K562 (cell line): ENCODE data around the gene ORM1. TPM values are rescaled to one million over a fixed set of nuclear protein-coding genes. Genes with fewer than 3 reads are reported as not detected.

Source experiments
- ATAC-seq: fragments of 200-7000 bp; cut with Tn5 transposase; 3 replicates; pipeline ENCODE4 v1.9.1; 2020; ENCODE audit warnings: moderate library complexity
- BruUV-seq: library from RNA; stranded (reverse); fragments of 400-500 nt; replicated peaks from 2 replicates; lab custom pipeline; 2021; lab: Mats Ljungman, UMichigan
- CTCF ChIA-PET: fragments of 300-600 bp; formaldehyde crosslinking; extraction: SDS; loops from one replicate; lab custom pipeline; 2021; ENCODE audit warnings: low intra/inter-chr PET ratio; lab: Yijun Ruan, JAX
- POLR2A ChIA-PET: fragments of 300-600, 350-650 bp; sonication (Branson Sonifier 250); formaldehyde crosslinking; extraction: SDS; loops from one replicate; lab custom pipeline; 2021; ENCODE audit warnings: antibody characterized with exemption, inconsistent platforms; lab: Yijun Ruan, JAX
- DNase-seq, 4 experiments: peaks; one replicate each; pipeline versions ENCODE4 v3.0.0 to v3.0.0-alpha.2; 2011 to 2018; ENCODE audit warnings: low spot score in 3 of 4, mixed read lengths in 3 of 4; ENCODE audit errors: extremely low read depth in 1 of 4
- FAIRE-seq: peaks from 2 replicates; lab custom pipeline; 2011; peaks lifted over from hg19 to GRCh38; lab: Jason Lieb, UNC
- H2AFZ ChIP-seq: 2 replicates; pipeline ENCODE4 v1.6.0; 2011; ENCODE audit warnings: low read depth, low read length, control low read depth, inconsistent platforms
- H3K27ac ChIP-seq: fragments of 200-600 bp; 3 replicates; pipeline ENCODE4 v1.8.0; 2011; ENCODE audit warnings: low read depth, mild to moderate bottlenecking, control low read depth, inconsistent platforms, low read length, moderate library complexity, mixed read lengths; ENCODE audit errors: extremely low read depth
- H3K27me3 ChIP-seq, 2 experiments: fragments of 300-600 bp in 1 of 2; 2 replicates in 1 of 2; 3 replicates in 1 of 2; pipeline versions ENCODE4 v1.6.0 to v1.8.0; 2011; ENCODE audit warnings: inconsistent platforms in 2 of 2, low read length in 2 of 2, mild to moderate bottlenecking in 1 of 2, mixed read lengths in 1 of 2, moderate library complexity in 1 of 2; ENCODE audit not compliant: control insufficient read depth in 2 of 2, insufficient read depth in 2 of 2
- H3K36me3 ChIP-seq: fragments of 300-600 bp; 3 replicates; pipeline ENCODE4 v1.8.0; 2011; ENCODE audit warnings: mild to moderate bottlenecking, low read length, inconsistent platforms; ENCODE audit not compliant: control insufficient read depth, insufficient read depth
- H3K4me1 ChIP-seq, 2 experiments: fragments of 200-600 bp in 1 of 2; replicated peaks in 1 of 2; 2 replicates in 1 of 2; 3 replicates in 1 of 2; pipeline versions ENCODE4 v1.5.1 to v1.8.0; 2011; ENCODE audit warnings: inconsistent platforms in 2 of 2, low read length in 2 of 2, mild to moderate bottlenecking in 1 of 2, mixed read lengths in 1 of 2, moderate library complexity in 1 of 2; ENCODE audit not compliant: control insufficient read depth in 2 of 2, insufficient read depth in 2 of 2
- H3K4me2 ChIP-seq: 2 replicates; pipeline ENCODE4 v1.6.1; 2011; ENCODE audit warnings: low read length, control low read depth, inconsistent platforms, mixed read lengths; ENCODE audit not compliant: insufficient read depth
- H3K4me3 ChIP-seq: fragments of 200-600 bp; sonication (generic), shearing (Covaris generic); 2 replicates; pipeline ENCODE4 v1.5.1; 2016; ENCODE audit warnings: control low read depth, inconsistent platforms
- H3K79me2 ChIP-seq: fragments of 200-600 bp; 3 replicates; pipeline ENCODE4 v1.8.0; 2011; ENCODE audit warnings: low read length, inconsistent platforms; ENCODE audit not compliant: control insufficient read depth, insufficient read depth
- H3K9ac ChIP-seq, 2 experiments: 2 replicates each; pipeline versions ENCODE4 v1.6.0 to v1.6.1; 2011; ENCODE audit warnings: low read depth in 2 of 2, low read length in 2 of 2, control low read depth in 1 of 2, inconsistent platforms in 1 of 2, mild to moderate bottlenecking in 1 of 2, mixed read lengths in 1 of 2; ENCODE audit not compliant: insufficient read depth in 1 of 2
- H3K9me1 ChIP-seq: one replicate; pipeline ENCODE4 v1.6.0; 2011; ENCODE audit warnings: inconsistent platforms, mild to moderate bottlenecking, low read length, moderate library complexity; ENCODE audit not compliant: control insufficient read depth, insufficient read depth
- H3K9me3 ChIP-seq: replicated peaks from 2 replicates; pipeline ENCODE4 v1.5.1; 2011; ENCODE audit warnings: low read depth, low read length, inconsistent platforms; ENCODE audit not compliant: control insufficient read depth, insufficient read depth
- H4K20me1 ChIP-seq: replicated peaks from 2 replicates; pipeline ENCODE4 v1.6.1; 2011; ENCODE audit warnings: low read length, inconsistent platforms, mixed read lengths; ENCODE audit not compliant: control insufficient read depth, insufficient read depth
- BCOR ChIP-seq: fragments of 450-650 bp; IDR thresholded peaks from 2 replicates; pipeline ENCODE4 v1.6.1; 2016
- BRD9 ChIP-seq: fragments of 450-650 bp; IDR thresholded peaks from 2 replicates; pipeline ENCODE4 v1.6.1; 2018; ENCODE audit warnings: low read depth; ENCODE audit not compliant: partially characterized antibody
- DDX20 ChIP-seq: fragments of 450-650 bp; IDR thresholded peaks from 2 replicates; pipeline ENCODE4 v1.6.1; 2016; ENCODE audit warnings: missing genetic modification characterization, low read depth, mild to moderate bottlenecking, missing compliant biosample characterization, moderate library complexity
- IFI16 ChIP-seq: fragments of 250-450 bp; sonication (Bioruptor Pico); IDR thresholded peaks from 2 replicates; pipeline ENCODE4 v2.1.2; 2022; ENCODE audit warnings: mild to moderate bottlenecking, inconsistent platforms
- KDM1A ChIP-seq, 2 experiments: fragments of 450-650 bp; IDR thresholded peaks; 2 replicates each; pipeline ENCODE4 v1.6.1; 2016; ENCODE audit warnings: mild to moderate bottlenecking in 2 of 2
- MLLT1 ChIP-seq, 2 experiments: fragments of 450-650 bp; IDR thresholded peaks; 2 replicates each; pipeline ENCODE4 v1.6.1; 2016
- NKRF ChIP-seq: fragments of 450-650 bp; IDR thresholded peaks from 2 replicates; pipeline ENCODE4 v1.6.1; 2016; ENCODE audit warnings: borderline replicate concordance
- RBM25 ChIP-seq: fragments of 200-400 bp; formaldehyde crosslinking; IDR thresholded peaks from 2 replicates; pipeline ENCODE4 v1.6.1; 2018; ENCODE audit warnings: low read length, low read depth, moderate library complexity; ENCODE audit not compliant: severe bottlenecking
- ZNF436 ChIP-seq: fragments of 250-450, 450-650 bp; sonication (Bioruptor Pico); formaldehyde crosslinking; IDR thresholded peaks from 2 replicates; pipeline ENCODE4 v1.7.0; 2020; ENCODE audit warnings: mild to moderate bottlenecking
- WGBS: fragments of 100-300 bp; shearing (Covaris generic); methylation state at CpG from one replicate; pipeline ENCODE4 v1.1.6; 2016; ENCODE audit warnings: low coverage, mixed read lengths; ENCODE audit not compliant: insufficient coverage; ENCODE audit errors: missing lambda C conversion rate; 5-methylcytosine and 5-hydroxymethylcytosine counted together
- in situ Hi-C: fragments of 300-500 bp; cut with MboI; formaldehyde crosslinking; loops from 4 replicates; pipeline ENCODE4 v1.15.0; 2018; ENCODE audit warnings: inconsistent platforms, mixed read lengths
- intact Hi-C: fragments of 100-400 bp; cut with micrococcal nuclease; formaldehyde crosslinking; loops from 2 replicates; pipeline ENCODE4 v1.14.2; 2022
- polyA plus RNA-seq, 8 experiments: library from polyadenylated mRNA; depleted of rRNA in 4 of 8; stranded (reverse) in 5 of 8; unstranded in 3 of 8; fragments of >200 nt; fragmentation: Nextera tagmentation in 2 of 8; fragmentation: Illumina TruSeq in 1 of 8; extraction: Ambion mirVana in 2 of 8; extraction: Trizol in 1 of 8; gene quantifications; 2 replicates each; pipeline versions ENCODE4 v1.2.1 to v1.2.3, GENCODE V29; 2011 to 2014; ENCODE audit warnings: inconsistent platforms in 1 of 8, missing spikeins in 1 of 8
- total RNA-seq, 7 experiments: library from RNA; depleted of rRNA in 6 of 7; stranded (reverse); fragments of >200 nt in 6 of 7; fragmentation: Illumina TruSeq in 2 of 7; extraction: Trizol in 2 of 7; gene quantifications; 2 replicates each; pipeline versions ENCODE4 v1.2.1 to v1.2.3, GENCODE V29; 2011 to 2021; ENCODE audit warnings: low replicate concordance in 1 of 7
- TF ChIP-seq, protein P1 (sequence below): fragments of 200-800 bp; sonication (Bioruptor generic); IDR thresholded peaks from 2 replicates; pipeline ENCODE4 v1.6.1; 2016; ENCODE audit warnings: missing genetic modification characterization, missing compliant biosample characterization
- TF ChIP-seq, protein P2 (sequence below): IDR thresholded peaks from 2 replicates; pipeline ENCODE4 v1.6.1; 2011; ENCODE audit not compliant: insufficient read length; ENCODE audit errors: extremely low read depth

The ORM1 gene
- total and polyA plus RNA-seq, 9 of the 15 experiments (the other 6 are each of a cell fraction or from before 2014, with no cell fraction given) = 2.9 TPM; not detected in 8

DNA sequence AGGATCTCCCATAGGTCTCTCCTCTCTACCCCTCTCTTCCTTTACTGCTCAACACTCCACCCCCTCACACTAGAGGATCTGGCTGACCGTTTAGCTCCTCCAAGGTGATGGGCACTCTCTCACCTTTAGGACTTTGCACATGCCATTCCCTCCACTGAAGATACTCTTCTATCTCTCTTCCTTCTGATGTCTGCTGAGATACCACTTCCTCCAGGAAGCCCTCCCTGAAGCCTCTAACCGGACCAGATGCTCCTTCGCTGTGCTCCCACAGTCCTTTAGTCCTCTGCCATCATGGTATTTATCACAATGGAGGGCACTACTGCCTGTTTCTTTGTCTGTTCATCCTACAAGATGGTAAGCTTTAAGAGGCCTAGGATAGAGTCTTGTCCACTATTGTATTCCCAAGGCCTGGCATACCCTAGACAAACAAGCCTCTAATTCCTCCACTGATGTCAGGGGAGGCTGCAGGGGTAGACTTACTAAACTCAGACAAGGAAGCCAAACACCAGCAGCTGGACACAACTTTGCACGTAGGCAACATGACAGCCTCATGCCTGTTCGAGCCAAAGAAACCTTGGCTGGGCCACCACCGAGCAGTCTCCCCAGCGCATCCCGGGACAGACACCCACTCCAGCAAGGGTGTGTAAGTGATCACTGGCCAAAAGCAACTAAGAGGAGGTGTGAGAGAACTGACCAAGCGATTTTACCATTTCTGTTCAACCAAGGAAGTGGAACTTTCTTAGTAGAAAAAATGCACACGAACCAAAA is 27.0 kb downstream of the ORM1 start:
- H3K27me3 ChIP-seq = no peaks in the 10 kb centered on the region
- in situ Hi-C loops (no loop called here), intact Hi-C loops (loop anchor here (1.0 kb wide), 1 partner anchor 47 kb away; no protein-coding TSS in a partner anchor)
- H3K9me1 ChIP-seq = no peaks in the 10 kb centered on the region
- H3K4me3 ChIP-seq = no peak overlapping the region
- DNase-seq = no peak
- BruUV-seq = TSS peak; percentile 15
- 81% methylated on average over 10 of the region's 10 CpGs for WGBS
- H3K9ac ChIP-seq = peak overlapping the region in 1 of 2 experiments; percentile 24; a peak in 2 of 4 replicates
- ATAC-seq = peak; percentile 7; the same call in 2 of the 3 replicates
- no peaks in the 10 kb centered on the region for H3K9me3 ChIP-seq
- peak overlapping the region; percentile 33; the same call in 2 of the 3 replicates for H3K27ac ChIP-seq
- 0 out of 2 replicates have a peak, but pooled peaks cover 4% of the 10 kb centered on the region for H4K20me1 ChIP-seq
- CTCF ChIA-PET = no interaction called here
- no peak for FAIRE-seq
- peak overlapping the region; percentile 13; the same call in 1 of the 2 replicates for H3K4me2 ChIP-seq
- peaks cover 17% of the 10 kb centered on the region; the same call in 2 of the 3 replicates for H3K36me3 ChIP-seq
- 0 out of 2 replicates have a peak overlapping the region, but pooled peaks have one; percentile 84 for H2AFZ ChIP-seq
- peaks cover 13 to 14% of the 10 kb centered on the region in 2 experiments; a peak in 4 of 5 replicates for H3K4me1 ChIP-seq
- H3K79me2 ChIP-seq = no peaks in the 10 kb centered on the region
- POLR2A ChIA-PET = interaction anchor here (0.7 to 0.9 kb wide), 2 partner anchors 12 to 13 kb away, joined by 3 to 4 read pairs; no protein-coding TSS in a partner anchor
- TF ChIP-seq ZNF436 (CRISPR knock-in tag) (0 out of 2 replicates have a peak, but pooled peaks have one; percentile 48), RBM25 (peak; percentile 51), BRD9 (no peak), IFI16 (CRISPR knock-in tag) (no peak), MLLT1 (IDR thresholded peaks at IDR 0.05) (no peak), KDM1A (IDR thresholded peaks at IDR 0.05) (peak; percentile 12 to 50; a peak in 1 of 4 replicates), NKRF (no peak), DDX20 (tag) (no peak), BCOR (peak; percentile 70; the same call in 1 of the 2 replicates)
- TF ChIP-seq, protein P1, sequence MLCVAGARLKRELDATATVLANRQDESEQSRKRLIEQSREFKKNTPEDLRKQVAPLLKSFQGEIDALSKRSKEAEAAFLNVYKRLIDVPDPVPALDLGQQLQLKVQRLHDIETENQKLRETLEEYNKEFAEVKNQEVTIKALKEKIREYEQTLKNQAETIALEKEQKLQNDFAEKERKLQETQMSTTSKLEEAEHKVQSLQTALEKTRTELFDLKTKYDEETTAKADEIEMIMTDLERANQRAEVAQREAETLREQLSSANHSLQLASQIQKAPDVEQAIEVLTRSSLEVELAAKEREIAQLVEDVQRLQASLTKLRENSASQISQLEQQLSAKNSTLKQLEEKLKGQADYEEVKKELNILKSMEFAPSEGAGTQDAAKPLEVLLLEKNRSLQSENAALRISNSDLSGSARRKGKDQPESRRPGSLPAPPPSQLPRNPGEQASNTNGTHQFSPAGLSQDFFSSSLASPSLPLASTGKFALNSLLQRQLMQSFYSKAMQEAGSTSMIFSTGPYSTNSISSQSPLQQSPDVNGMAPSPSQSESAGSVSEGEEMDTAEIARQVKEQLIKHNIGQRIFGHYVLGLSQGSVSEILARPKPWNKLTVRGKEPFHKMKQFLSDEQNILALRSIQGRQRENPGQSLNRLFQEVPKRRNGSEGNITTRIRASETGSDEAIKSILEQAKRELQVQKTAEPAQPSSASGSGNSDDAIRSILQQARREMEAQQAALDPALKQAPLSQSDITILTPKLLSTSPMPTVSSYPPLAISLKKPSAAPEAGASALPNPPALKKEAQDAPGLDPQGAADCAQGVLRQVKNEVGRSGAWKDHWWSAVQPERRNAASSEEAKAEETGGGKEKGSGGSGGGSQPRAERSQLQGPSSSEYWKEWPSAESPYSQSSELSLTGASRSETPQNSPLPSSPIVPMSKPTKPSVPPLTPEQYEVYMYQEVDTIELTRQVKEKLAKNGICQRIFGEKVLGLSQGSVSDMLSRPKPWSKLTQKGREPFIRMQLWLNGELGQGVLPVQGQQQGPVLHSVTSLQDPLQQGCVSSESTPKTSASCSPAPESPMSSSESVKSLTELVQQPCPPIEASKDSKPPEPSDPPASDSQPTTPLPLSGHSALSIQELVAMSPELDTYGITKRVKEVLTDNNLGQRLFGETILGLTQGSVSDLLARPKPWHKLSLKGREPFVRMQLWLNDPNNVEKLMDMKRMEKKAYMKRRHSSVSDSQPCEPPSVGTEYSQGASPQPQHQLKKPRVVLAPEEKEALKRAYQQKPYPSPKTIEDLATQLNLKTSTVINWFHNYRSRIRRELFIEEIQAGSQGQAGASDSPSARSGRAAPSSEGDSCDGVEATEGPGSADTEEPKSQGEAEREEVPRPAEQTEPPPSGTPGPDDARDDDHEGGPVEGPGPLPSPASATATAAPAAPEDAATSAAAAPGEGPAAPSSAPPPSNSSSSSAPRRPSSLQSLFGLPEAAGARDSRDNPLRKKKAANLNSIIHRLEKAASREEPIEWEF (CRISPR knock-in tag) = no peak
- TF ChIP-seq, protein P2, sequence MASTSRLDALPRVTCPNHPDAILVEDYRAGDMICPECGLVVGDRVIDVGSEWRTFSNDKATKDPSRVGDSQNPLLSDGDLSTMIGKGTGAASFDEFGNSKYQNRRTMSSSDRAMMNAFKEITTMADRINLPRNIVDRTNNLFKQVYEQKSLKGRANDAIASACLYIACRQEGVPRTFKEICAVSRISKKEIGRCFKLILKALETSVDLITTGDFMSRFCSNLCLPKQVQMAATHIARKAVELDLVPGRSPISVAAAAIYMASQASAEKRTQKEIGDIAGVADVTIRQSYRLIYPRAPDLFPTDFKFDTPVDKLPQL = no peak
